Panc1 (cell line): Measurements from ENCODE around the gene NPTX1.

Experiments
- POLR2AphosphoS5 ChIP-seq: IDR thresholded peaks from 2 replicates; pipeline ENCODE4 v1.6.1; 2012; ENCODE audit warnings: mild to moderate bottlenecking, low read depth, low read length, moderate library complexity
- SIN3A ChIP-seq: IDR thresholded peaks from 2 replicates; pipeline ENCODE4 v1.6.1; 2012; ENCODE audit warnings: low read depth, mild to moderate bottlenecking, low read length, moderate library complexity, borderline replicate concordance; ENCODE audit not compliant: insufficient read depth
- TF ChIP-seq, protein P1 (sequence below): fragments of 450-650 bp; IDR thresholded peaks from 2 replicates; pipeline ENCODE4 v1.5.1; 2017; ENCODE audit warnings: mild to moderate bottlenecking

- no peak for TF ChIP-seq SIN3A
- TF ChIP-seq, protein P1, sequence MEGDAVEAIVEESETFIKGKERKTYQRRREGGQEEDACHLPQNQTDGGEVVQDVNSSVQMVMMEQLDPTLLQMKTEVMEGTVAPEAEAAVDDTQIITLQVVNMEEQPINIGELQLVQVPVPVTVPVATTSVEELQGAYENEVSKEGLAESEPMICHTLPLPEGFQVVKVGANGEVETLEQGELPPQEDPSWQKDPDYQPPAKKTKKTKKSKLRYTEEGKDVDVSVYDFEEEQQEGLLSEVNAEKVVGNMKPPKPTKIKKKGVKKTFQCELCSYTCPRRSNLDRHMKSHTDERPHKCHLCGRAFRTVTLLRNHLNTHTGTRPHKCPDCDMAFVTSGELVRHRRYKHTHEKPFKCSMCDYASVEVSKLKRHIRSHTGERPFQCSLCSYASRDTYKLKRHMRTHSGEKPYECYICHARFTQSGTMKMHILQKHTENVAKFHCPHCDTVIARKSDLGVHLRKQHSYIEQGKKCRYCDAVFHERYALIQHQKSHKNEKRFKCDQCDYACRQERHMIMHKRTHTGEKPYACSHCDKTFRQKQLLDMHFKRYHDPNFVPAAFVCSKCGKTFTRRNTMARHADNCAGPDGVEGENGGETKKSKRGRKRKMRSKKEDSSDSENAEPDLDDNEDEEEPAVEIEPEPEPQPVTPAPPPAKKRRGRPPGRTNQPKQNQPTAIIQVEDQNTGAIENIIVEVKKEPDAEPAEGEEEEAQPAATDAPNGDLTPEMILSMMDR = no peak
- no peak for TF ChIP-seq POLR2AphosphoS5
Observed at GRCh38 chr17:80492343-80493136, 16.1 kb upstream of the NPTX1 start.
